Measurements from ENCODE around the gene EPS8L3. TPM values are rescaled to one million over a fixed set of nuclear protein-coding genes. Genes with fewer than 3 reads are reported as not detected.

The EPS8L3 gene
- total and polyA plus RNA-seq, 2 of the 4 experiments (the other 2 are of a cell fraction), result not detected

GRCh38 chr1:109773900-109774485, 10.3 kb upstream of the EPS8L3 start:
- no peak overlapping the region for H2BK5ac ChIP-seq (ENCODE audit: low read depth, low read length, poor library complexity, severe bottlenecking)
- no peak overlapping the region for H3K18ac ChIP-seq (ENCODE audit: low read depth, low read length)
- no peaks in the 10 kb centered on the region for H3K36me3 ChIP-seq (ENCODE audit: control insufficient read depth, insufficient read depth, low read length)
- DNase-seq (no peak), ATAC-seq (ENCODE audit: low read depth) (no peak)
- H4K5ac ChIP-seq (ENCODE audit: low read depth, low read length), result peak overlapping the region; percentile 5; the same call in 1 of the 2 replicates
- ChIA-PET POLR2A (ENCODE audit: unreplicated experiment) (interaction anchor here (0.9 kb wide), 1 partner anchor 134 kb away, joined by 3 read pairs; no protein-coding TSS in a partner anchor), CTCF (interaction anchor here (0.5 to 4.5 kb wide), 15 partner anchors 14 to 237 kb away, joined by 3 to 63 read pairs (median 4); partner anchors contain the start of gene AHCYL1)
- H3K79me1 ChIP-seq (ENCODE audit: low read depth in 1 of 2, low read length in 2 of 2), result no peaks in the 10 kb centered on the region
- H2AK5ac ChIP-seq (ENCODE audit: low read depth, low read length), result peak overlapping the region; percentile 71; the same call in 1 of the 2 replicates
- no peak overlapping the region for H2BK20ac ChIP-seq (ENCODE audit: low read depth, low read length)
- H3K9me1 ChIP-seq (ENCODE audit: insufficient read depth, low read length), result peaks cover 16% of the 10 kb centered on the region; the same call in 1 of the 2 replicates
- no TSS peak for BruUV-seq (replicated peaks)
- intact Hi-C loops (cut with micrococcal nuclease), result loop anchor here (1.0 kb wide), 2 partner anchors 131 to 228 kb away; no protein-coding TSS in a partner anchor
- peak overlapping the region; percentile 33 for H2BK120ac ChIP-seq (ENCODE audit: low read depth, low read length)
- peak overlapping the region; percentile 80 for H2AFZ ChIP-seq (replicated peaks; ENCODE audit: low read length, poor library complexity)
- no peaks in the 10 kb centered on the region for H3K27me3 ChIP-seq (ENCODE audit: control insufficient read depth, insufficient read depth, low read length)
- no peak for TF ChIP-seq POLR2A (IDR thresholded peaks at IDR 0.05; ENCODE audit: low read depth, low read length)
- TF ChIP-seq CHD1 (IDR thresholded peaks at IDR 0.05; ENCODE audit: low read depth, low read length), result no peak
- no peak for TF ChIP-seq BHLHE40 (IDR thresholded peaks at IDR 0.05; ENCODE audit: low read depth, low read length)
- no peak for TF ChIP-seq CTCF (conservative IDR thresholded peaks at IDR 0.05; ENCODE audit: low read depth, low read length)
- no peak for TF ChIP-seq CEBPB (IDR thresholded peaks at IDR 0.05; ENCODE audit: low read depth, low read length)
- no peak for TF ChIP-seq SMC3 (IDR thresholded peaks at IDR 0.05; ENCODE audit: low read depth, low read length)
- no peak for TF ChIP-seq NFE2L2 (IDR thresholded peaks at IDR 0.05; ENCODE audit: low read depth, low read length)
- TF ChIP-seq RAD21 (IDR thresholded peaks at IDR 0.05; ENCODE audit: low read length), result no peak
- no peak for TF ChIP-seq RCOR1 (IDR thresholded peaks at IDR 0.05; ENCODE audit: insufficient replicate concordance, low read length)
- no peak for TF ChIP-seq ELK1 (IDR thresholded peaks at IDR 0.05; ENCODE audit: borderline replicate concordance, low read depth, low read length)
- TF ChIP-seq MAFK (IDR thresholded peaks at IDR 0.05; ENCODE audit: low read depth, low read length), result no peak
- no peak for TF ChIP-seq RFX5 (IDR thresholded peaks at IDR 0.05; ENCODE audit: low read depth, low read length)
- no peak for TF ChIP-seq MAZ (IDR thresholded peaks at IDR 0.05; ENCODE audit: borderline replicate concordance, low read depth, low read length)
- no peak overlapping the region for H3K23ac ChIP-seq (ENCODE audit: low read depth, low read length)
- no peak overlapping the region for H3K14ac ChIP-seq (replicated peaks; ENCODE audit: low read depth, low read length)
- in situ Hi-C loops (cut with MboI; ENCODE audit: low sequenced_read_pairs), result loop anchor here (5.0 kb wide), 2 partner anchors 132 to 227 kb away; partner anchors contain the start of gene GNAI3
- no peaks in the 10 kb centered on the region for H3K9me3 ChIP-seq (ENCODE audit: control insufficient read depth, insufficient read depth, low read length)
- no peak overlapping the region for H2BK15ac ChIP-seq (ENCODE audit: low read depth, low read length)
- H3K4me3 ChIP-seq (ENCODE audit: insufficient read depth, low read depth, low read length), result no peak overlapping the region
- 20% methylated on average over 1 of the region's 6 CpGs; no CpG with 5 or more reads in 1 of the 2 experiments for WGBS, 2 experiments (ENCODE audit: extremely low coverage in 2 of 2, insufficient read length in 1 of 2)
- H3K4me1 ChIP-seq (ENCODE audit: control insufficient read depth, insufficient read depth, low read length), result peaks cover 24% of the 10 kb centered on the region
- H4K91ac ChIP-seq (ENCODE audit: insufficient read depth, low read depth, low read length), result peak overlapping the region; percentile 34; the same call in 1 of the 2 replicates
- peak overlapping the region; percentile 53; the same call in 1 of the 2 replicates for H3K4ac ChIP-seq (ENCODE audit: low read depth, low read length)
- H3K56ac ChIP-seq (ENCODE audit: extremely low read depth, insufficient read depth, low read length), result no peak overlapping the region
- peak overlapping the region; percentile 80 for H2AK9ac ChIP-seq (replicated peaks; ENCODE audit: low read depth, low read length, poor library complexity)
- H4K8ac ChIP-seq (ENCODE audit: low read depth in 2 of 2, low read length in 2 of 2), result peak overlapping the region in 1 of 2 experiments; percentile 17; a peak in 1 of 4 replicates
- dilution Hi-C loops (cut with HindIII; ENCODE audit: low sequenced_read_pairs, unreplicated experiment), result no loop called here
- no peaks in the 10 kb centered on the region for H4K20me1 ChIP-seq (ENCODE audit: insufficient read depth, low read length)
- H3K9ac ChIP-seq (ENCODE audit: low read depth, low read length), result no peak overlapping the region
- no peak overlapping the region for H3K27ac ChIP-seq (ENCODE audit: insufficient read depth, low read length)
- H3K4me2 ChIP-seq (ENCODE audit: low read depth, low read length), result no peak overlapping the region

Data from IMR-90 (cell line).